Rectal smooth muscle tissue (tissue), 1 donor: ENCODE results near the gene IFI30.
"Not testable (repeated sequence)": the region's sequence is repeated elsewhere in the genome, so short reads cannot be mapped to it uniquely, and the experiment has no call there.

Source experiments
- H3K27ac ChIP-seq: one replicate; pipeline ENCODE4 v1.7.0; 2013; ENCODE audit warnings: low read depth, low read length, inconsistent platforms
- H3K27me3 ChIP-seq: one replicate; pipeline ENCODE4 v1.7.0; 2013; ENCODE audit warnings: low read length; ENCODE audit not compliant: control insufficient read depth, insufficient read depth
- H3K36me3 ChIP-seq: one replicate; pipeline ENCODE4 v1.7.0; 2013; ENCODE audit warnings: low read length; ENCODE audit not compliant: control insufficient read depth, insufficient read depth
- H3K4me1 ChIP-seq: one replicate; pipeline ENCODE4 v1.7.0; 2013; ENCODE audit warnings: low read length; ENCODE audit not compliant: control insufficient read depth, insufficient read depth
- H3K4me3 ChIP-seq: one replicate; pipeline ENCODE4 v1.7.0; 2013; ENCODE audit warnings: low read length
- H3K9ac ChIP-seq: one replicate; pipeline ENCODE4 v1.7.0; 2013; ENCODE audit warnings: low read length

The IFI30 gene

GRCh38 chr19:18202397-18202777 is 28.8 kb downstream of the IFI30 start:
- Histone ChIP-seq H3K9ac (no peak overlapping the region), H3K27ac (no peak overlapping the region), H3K36me3 (peaks cover 2% of the 10 kb centered on the region), H3K4me3 (no peak overlapping the region), H3K27me3 (no peaks in the 10 kb centered on the region), H3K4me1 (peaks cover 14% of the 10 kb centered on the region)

- Histone ChIP-seq H3K36me3 (peaks cover 2% of the 10 kb centered on the region), H3K27ac (no peak overlapping the region), H3K27me3 (no peaks in the 10 kb centered on the region), H3K9ac (no peak overlapping the region), H3K4me1 (peaks cover 14% of the 10 kb centered on the region), H3K4me3 (peak overlapping the region; percentile 90)
Observed at GRCh38 chr19:18202778-18203407, 29.3 kb downstream of the IFI30 start.

DNA sequence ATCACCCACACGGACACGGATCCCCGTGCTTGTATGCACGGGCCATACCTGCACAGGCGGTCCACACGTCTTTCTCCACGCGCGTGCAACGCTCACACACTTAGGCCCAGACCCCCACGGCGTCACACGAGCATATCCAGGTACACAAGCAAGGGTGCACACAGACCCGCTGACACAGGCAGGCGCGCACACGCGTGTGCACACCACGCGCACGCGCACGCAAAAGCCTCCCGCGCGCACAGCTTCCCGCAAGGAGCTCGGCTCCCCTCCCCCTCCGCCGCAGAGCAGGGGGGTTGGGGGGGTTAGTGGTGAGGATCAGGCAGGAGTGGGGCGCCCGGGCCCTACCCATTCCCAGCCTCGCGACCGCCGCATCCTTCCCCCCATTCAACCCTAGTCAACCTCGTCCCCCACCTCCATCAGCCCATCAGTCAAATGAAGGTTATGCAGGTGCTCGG is 29.8 kb downstream of the IFI30 start:
- H3K4me1 ChIP-seq: peaks cover 14% of the 10 kb centered on the region
- H3K4me3 ChIP-seq: peak overlapping the region; percentile 90
- H3K27ac ChIP-seq: peak overlapping the region; percentile 79
- peak overlapping the region; percentile 18 for H3K9ac ChIP-seq
- no peaks in the 10 kb centered on the region for H3K27me3 ChIP-seq
- H3K36me3 ChIP-seq: peaks cover 2% of the 10 kb centered on the region

GRCh38 chr19:18203863-18204393 is 30.3 kb downstream of the IFI30 start, which contains the start of gene RAB3A:
Gene RAB3A, minus strand, starts transcription at chr19:18204042. Its CDS starts 1,302 bp downstream, at chr19:18202740.
- Histone ChIP-seq H3K4me1 (peaks cover 14% of the 10 kb centered on the region), H3K4me3 (peak within 1 kb of the TSS; percentile 90), H3K36me3 (no peaks in the 10 kb centered on the region), H3K27me3 (no peaks in the 10 kb centered on the region), H3K9ac (peak within 1 kb of the TSS; percentile 82), H3K27ac (peak within 1 kb of the TSS; percentile 97)

DNA sequence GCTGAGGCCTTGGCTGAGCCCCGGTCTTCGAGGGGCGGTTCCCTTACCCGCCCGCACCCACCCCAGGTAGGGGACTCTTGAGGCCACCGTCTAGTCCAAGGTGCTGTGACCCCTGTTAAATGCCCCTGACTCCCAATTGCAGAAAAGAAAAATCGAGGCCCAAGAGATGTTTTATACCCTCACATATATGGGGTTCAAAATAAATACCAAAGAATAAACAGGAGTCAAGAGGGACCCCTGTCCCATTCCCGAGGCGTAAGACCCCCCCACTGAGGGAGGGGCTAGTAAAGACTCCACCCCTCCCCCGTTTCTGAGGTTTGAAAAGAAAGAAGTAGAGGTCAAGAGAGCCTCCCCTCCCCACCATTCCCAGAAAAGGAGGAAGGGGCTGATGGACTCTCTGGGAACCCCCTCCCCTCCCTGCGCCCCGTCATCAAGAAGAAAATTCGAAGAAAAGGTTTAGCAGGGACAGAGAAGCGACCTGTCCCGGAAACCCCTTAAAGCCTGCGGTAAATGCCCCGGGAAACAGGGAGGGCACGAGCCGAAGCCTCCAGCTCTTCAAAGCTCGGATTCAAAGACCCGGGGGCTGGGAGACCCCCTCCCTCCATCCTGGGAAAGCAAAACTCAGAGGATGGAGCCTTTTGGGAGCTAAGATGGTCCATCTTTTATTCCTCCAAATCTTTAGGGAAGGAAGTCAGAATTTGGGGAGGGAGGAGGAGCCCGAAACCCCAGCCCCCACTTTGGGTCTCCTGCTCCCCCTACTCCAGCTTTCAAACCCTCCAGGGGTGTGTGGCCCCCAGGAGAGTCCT is 31.0 kb downstream of the IFI30 start:
- H3K9ac ChIP-seq: peak overlapping the region; percentile 82
- peak overlapping the region; percentile 97 for H3K27ac ChIP-seq
- H3K4me3 ChIP-seq: peak overlapping the region; percentile 75
- peaks cover 14% of the 10 kb centered on the region for H3K4me1 ChIP-seq
- no peaks in the 10 kb centered on the region for H3K27me3 ChIP-seq
- no peaks in the 10 kb centered on the region for H3K36me3 ChIP-seq

DNA sequence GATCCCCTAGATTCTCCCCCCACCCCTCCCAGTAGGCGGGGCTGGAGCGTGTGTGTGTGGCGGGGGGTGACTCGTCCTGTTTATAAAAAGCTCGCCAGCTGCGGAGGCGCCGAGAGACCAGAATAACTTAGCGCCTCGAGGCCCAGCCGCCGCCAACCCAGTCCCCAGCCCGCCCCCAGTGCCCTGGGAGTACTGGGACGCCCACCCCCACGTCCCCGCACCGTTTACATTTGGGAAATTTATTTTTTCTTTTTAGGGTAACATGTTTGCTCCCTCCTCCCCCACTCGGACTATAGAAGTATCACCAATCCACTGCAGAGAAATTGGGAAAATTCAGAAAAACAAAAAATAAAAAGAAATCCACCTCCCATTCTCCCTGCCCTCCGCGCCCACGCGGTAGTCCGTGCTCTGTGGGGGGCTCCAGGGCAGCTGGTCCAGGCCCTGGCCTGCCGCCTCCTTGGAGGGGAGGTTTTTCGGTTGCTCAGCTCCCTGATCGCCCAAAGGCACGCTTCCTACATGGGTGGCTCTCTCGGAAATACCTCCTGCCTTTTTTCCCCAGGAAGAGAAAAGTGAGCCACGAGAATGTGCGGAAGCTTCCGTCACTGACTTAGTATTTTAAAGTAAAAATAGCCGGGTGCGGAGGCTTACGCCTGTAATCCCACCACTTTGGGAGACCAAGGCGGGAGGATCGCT is 31.7 kb downstream of the IFI30 start:
- H3K4me1 ChIP-seq: peaks cover 14% of the 10 kb centered on the region
- H3K9ac ChIP-seq: peak overlapping the region; percentile 82
- peak overlapping the region; percentile 97 for H3K27ac ChIP-seq

GRCh38 chr19:18206018-18206417 is 32.4 kb downstream of the IFI30 start:
- H3K27me3 ChIP-seq: no peaks in the 10 kb centered on the region
- peak overlapping the region; percentile 75 for H3K4me3 ChIP-seq
- H3K4me1 ChIP-seq: peaks cover 14% of the 10 kb centered on the region
- no peak overlapping the region for H3K27ac ChIP-seq
- H3K9ac ChIP-seq: no peak overlapping the region
- no peaks in the 10 kb centered on the region for H3K36me3 ChIP-seq

More for the DNA sequence above, 31.7 kb downstream of the IFI30 start:
- Histone ChIP-seq H3K27me3 (no peaks in the 10 kb centered on the region), H3K36me3 (no peaks in the 10 kb centered on the region), H3K4me3 (peak overlapping the region; percentile 75)

- Histone ChIP-seq H3K36me3 (no peaks in the 10 kb centered on the region), H3K4me3 (no peak overlapping the region), H3K27me3 (no peaks in the 10 kb centered on the region), H3K9ac (no peak overlapping the region), H3K27ac (no peak overlapping the region), H3K4me1 (peaks cover 10% of the 10 kb centered on the region)
Observed at GRCh38 chr19:18208098-18208951, 34.7 kb downstream of the IFI30 start.

- H3K4me3 ChIP-seq, H3K9ac ChIP-seq, H3K4me1 ChIP-seq, H3K27ac ChIP-seq, H3K36me3 ChIP-seq, H3K27me3 ChIP-seq: not testable (repeated sequence)
Observed at GRCh38 chr19:18209912-18210311, 36.3 kb downstream of the IFI30 start.

GRCh38 chr19:18211683-18212082 is 38.1 kb downstream of the IFI30 start:
- H3K36me3 ChIP-seq: no peaks in the 10 kb centered on the region
- H3K4me3 ChIP-seq: no peak overlapping the region
- H3K27me3 ChIP-seq: no peaks in the 10 kb centered on the region
- no peak overlapping the region for H3K9ac ChIP-seq
- no peak overlapping the region for H3K27ac ChIP-seq
- no peaks in the 10 kb centered on the region for H3K4me1 ChIP-seq

- no peaks in the 10 kb centered on the region for H3K36me3 ChIP-seq
- no peaks in the 10 kb centered on the region for H3K4me1 ChIP-seq
- H3K9ac ChIP-seq: no peak overlapping the region
- H3K27ac ChIP-seq: no peak overlapping the region
- H3K4me3 ChIP-seq: no peak overlapping the region
- no peaks in the 10 kb centered on the region for H3K27me3 ChIP-seq
Observed at GRCh38 chr19:18214779-18215433, 41.3 kb downstream of the IFI30 start.
